Measurements from ENCODE around the gene M1AP. TPM values are rescaled to one million over a fixed set of nuclear protein-coding genes. Genes with fewer than 3 reads are reported as not detected.
A peak's percentile ranks its signal among the peaks of the same experiment; 100 is the strongest.

M1AP gene
- total and polyA plus RNA-seq, 9 of the 15 experiments (the other 6 are each of a cell fraction or from before 2014, with no cell fraction given), result 0.06 to 0.33 (median 0.11) TPM; not detected in 4

GRCh38 chr2:74587664-74588277 lies 60.4 kb downstream of the M1AP start (continued):
- TF ChIP-seq, protein P1, sequence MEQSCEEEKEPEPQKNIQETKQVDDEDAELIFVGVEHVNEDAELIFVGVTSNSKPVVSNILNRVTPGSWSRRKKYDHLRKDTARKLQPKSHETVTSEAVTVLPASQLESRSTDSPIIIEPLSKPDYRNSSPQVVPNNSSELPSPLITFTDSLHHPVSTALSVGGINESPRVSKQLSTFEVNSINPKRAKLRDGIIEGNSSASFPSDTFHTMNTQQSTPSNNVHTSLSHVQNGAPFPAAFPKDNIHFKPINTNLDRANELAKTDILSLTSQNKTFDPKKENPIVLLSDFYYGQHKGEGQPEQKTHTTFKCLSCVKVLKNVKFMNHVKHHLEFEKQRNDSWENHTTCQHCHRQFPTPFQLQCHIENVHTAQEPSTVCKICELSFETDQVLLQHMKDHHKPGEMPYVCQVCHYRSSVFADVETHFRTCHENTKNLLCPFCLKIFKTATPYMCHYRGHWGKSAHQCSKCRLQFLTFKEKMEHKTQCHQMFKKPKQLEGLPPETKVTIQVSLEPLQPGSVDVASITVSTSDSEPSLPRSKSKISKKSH (CRISPR knock-in tag; IDR thresholded peaks at IDR 0.05), result no peak
- TF ChIP-seq PML (IDR thresholded peaks at IDR 0.05; ENCODE audit: low read length), result no peak
- TF ChIP-seq FOXJ3 (CRISPR knock-in tag; IDR thresholded peaks at IDR 0.05), result no peak
- TF ChIP-seq CEBPB (tag; IDR thresholded peaks at IDR 0.05), result peak; percentile 62
- TF ChIP-seq RBM39 (optimal IDR thresholded peaks at IDR 0.05; ENCODE audit: low read depth, low read length), result no peak
- TF ChIP-seq BDP1 (IDR thresholded peaks at IDR 0.05; ENCODE audit: insufficient read depth, insufficient read length), result no peak
- TF ChIP-seq, protein P2, sequence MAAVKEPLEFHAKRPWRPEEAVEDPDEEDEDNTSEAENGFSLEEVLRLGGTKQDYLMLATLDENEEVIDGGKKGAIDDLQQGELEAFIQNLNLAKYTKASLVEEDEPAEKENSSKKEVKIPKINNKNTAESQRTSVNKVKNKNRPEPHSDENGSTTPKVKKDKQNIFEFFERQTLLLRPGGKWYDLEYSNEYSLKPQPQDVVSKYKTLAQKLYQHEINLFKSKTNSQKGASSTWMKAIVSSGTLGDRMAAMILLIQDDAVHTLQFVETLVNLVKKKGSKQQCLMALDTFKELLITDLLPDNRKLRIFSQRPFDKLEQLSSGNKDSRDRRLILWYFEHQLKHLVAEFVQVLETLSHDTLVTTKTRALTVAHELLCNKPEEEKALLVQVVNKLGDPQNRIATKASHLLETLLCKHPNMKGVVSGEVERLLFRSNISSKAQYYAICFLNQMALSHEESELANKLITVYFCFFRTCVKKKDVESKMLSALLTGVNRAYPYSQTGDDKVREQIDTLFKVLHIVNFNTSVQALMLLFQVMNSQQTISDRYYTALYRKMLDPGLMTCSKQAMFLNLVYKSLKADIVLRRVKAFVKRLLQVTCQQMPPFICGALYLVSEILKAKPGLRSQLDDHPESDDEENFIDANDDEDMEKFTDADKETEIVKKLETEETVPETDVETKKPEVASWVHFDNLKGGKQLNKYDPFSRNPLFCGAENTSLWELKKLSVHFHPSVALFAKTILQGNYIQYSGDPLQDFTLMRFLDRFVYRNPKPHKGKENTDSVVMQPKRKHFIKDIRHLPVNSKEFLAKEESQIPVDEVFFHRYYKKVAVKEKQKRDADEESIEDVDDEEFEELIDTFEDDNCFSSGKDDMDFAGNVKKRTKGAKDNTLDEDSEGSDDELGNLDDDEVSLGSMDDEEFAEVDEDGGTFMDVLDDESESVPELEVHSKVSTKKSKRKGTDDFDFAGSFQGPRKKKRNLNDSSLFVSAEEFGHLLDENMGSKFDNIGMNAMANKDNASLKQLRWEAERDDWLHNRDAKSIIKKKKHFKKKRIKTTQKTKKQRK (IDR thresholded peaks at IDR 0.05; ENCODE audit: borderline replicate concordance, low read depth, low read length), result no peak
- TF ChIP-seq, protein P3, sequence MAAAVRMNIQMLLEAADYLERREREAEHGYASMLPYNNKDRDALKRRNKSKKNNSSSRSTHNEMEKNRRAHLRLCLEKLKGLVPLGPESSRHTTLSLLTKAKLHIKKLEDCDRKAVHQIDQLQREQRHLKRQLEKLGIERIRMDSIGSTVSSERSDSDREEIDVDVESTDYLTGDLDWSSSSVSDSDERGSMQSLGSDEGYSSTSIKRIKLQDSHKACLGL (CRISPR knock-in tag; IDR thresholded peaks at IDR 0.05; ENCODE audit: borderline replicate concordance, poor library complexity, severe bottlenecking), result no peak
- TF ChIP-seq E4F1 (CRISPR knock-in tag; IDR thresholded peaks at IDR 0.05; ENCODE audit: borderline replicate concordance), result no peak
- TF ChIP-seq ARID4B (CRISPR knock-in tag; IDR thresholded peaks at IDR 0.05), result no peak
- no peak for TF ChIP-seq BACH1 (tag; IDR thresholded peaks at IDR 0.05)
- no peak for TF ChIP-seq NR2C2 (CRISPR knock-in tag; IDR thresholded peaks at IDR 0.05)
- 0 out of 2 replicates have a peak, but pooled peaks have one; percentile 18 for TF ChIP-seq NR2C2 (tag; IDR thresholded peaks at IDR 0.05)
- no peak for TF ChIP-seq NBN (IDR thresholded peaks at IDR 0.05; ENCODE audit: low read depth)
- TF ChIP-seq ZNF780A (CRISPR knock-in tag; IDR thresholded peaks at IDR 0.05), result no peak
- no peak for TF ChIP-seq ZNF785 (CRISPR knock-in tag; IDR thresholded peaks at IDR 0.05)
